H1 (cell line): ENCODE results near the gene MYO5B. TPM values are rescaled to one million over a fixed set of nuclear protein-coding genes. Genes with fewer than 3 reads are reported as not detected.

Experiments
- CTCF ChIA-PET: fragments of 300-600 bp; sonication (Branson Sonifier 250); formaldehyde crosslinking; loops from one replicate; lab custom pipeline; 2021; ENCODE audit not compliant: partially characterized antibody; lab: Charles Lee
- POLR2A ChIA-PET: fragments of 300-600 bp; sonication (Branson Sonifier 250); formaldehyde crosslinking; loops from one replicate; lab custom pipeline; 2021; ENCODE audit warnings: inconsistent platforms; ENCODE audit not compliant: partially characterized antibody; lab: Charles Lee
- DNase-seq, 2 experiments: peaks; one replicate each; pipeline versions ENCODE4 v3.0.0 to v3.0.0-alpha.2; 2010 to 2022; ENCODE audit warnings: low spot score in 2 of 2, low read depth in 1 of 2, mixed read lengths in 1 of 2
- FAIRE-seq: peaks from 2 replicates; lab custom pipeline; 2011; peaks lifted over from hg19 to GRCh38; lab: Jason Lieb, UNC
- H2AFZ ChIP-seq: 2 replicates; pipeline ENCODE4 v1.8.1; 2012; ENCODE audit warnings: low read length, inconsistent platforms
- H2AK5ac ChIP-seq: 2 replicates; pipeline ENCODE4 v1.6.1; 2013; ENCODE audit warnings: low read depth, low read length
- H2BK120ac ChIP-seq: replicated peaks from 2 replicates; pipeline ENCODE3; 2013; ENCODE audit warnings: low read depth, low read length, inconsistent platforms
- H2BK12ac ChIP-seq: 2 replicates; pipeline ENCODE4 v1.6.1; 2013; ENCODE audit warnings: low read depth, low read length
- H2BK15ac ChIP-seq: 2 replicates; pipeline ENCODE4 v1.6.1; 2013; ENCODE audit warnings: low read length
- H2BK20ac ChIP-seq: 2 replicates; pipeline ENCODE4 v1.6.1; 2013; ENCODE audit warnings: low read length
- H2BK5ac ChIP-seq: 2 replicates; pipeline ENCODE4 v1.6.1; 2013; ENCODE audit warnings: low read depth, low read length
- H3K14ac ChIP-seq: 2 replicates; pipeline ENCODE4 v1.6.1; 2013; ENCODE audit warnings: inconsistent platforms; ENCODE audit not compliant: insufficient read length
- H3K18ac ChIP-seq: 2 replicates; pipeline ENCODE4 v1.6.1; 2013; ENCODE audit warnings: low read length; ENCODE audit errors: extremely low read depth
- H3K23ac ChIP-seq: 2 replicates; pipeline ENCODE4 v1.6.1; 2013; ENCODE audit warnings: inconsistent platforms; ENCODE audit not compliant: insufficient read length
- H3K23me2 ChIP-seq: 2 replicates; pipeline ENCODE4 v1.6.1; 2013; ENCODE audit warnings: low read depth, low read length
- H3K27ac ChIP-seq: 2 replicates; pipeline ENCODE4 v1.6.1; 2011; ENCODE audit warnings: low read depth, low read length, inconsistent platforms
- H3K27me3 ChIP-seq, 4 experiments: replicated peaks in 1 of 4; 1 replicate in 1 of 4; 2 replicates in 3 of 4; pipeline versions ENCODE4 v1.6.1 to v1.8.1; 2011 to 2013; ENCODE audit warnings: low read length in 3 of 4, mild to moderate bottlenecking in 3 of 4, inconsistent platforms in 2 of 4, mixed read lengths in 2 of 4, moderate library complexity in 1 of 4; ENCODE audit not compliant: control insufficient read depth in 3 of 4, insufficient read depth in 3 of 4; ENCODE audit errors: extremely low read depth in 1 of 4
- H3K36me3 ChIP-seq, 4 experiments: 2 replicates each; pipeline versions ENCODE4 v1.6.1 to v1.8.1; 2011 to 2013; ENCODE audit warnings: mild to moderate bottlenecking in 4 of 4, low read length in 3 of 4, moderate library complexity in 2 of 4, control low read depth in 1 of 4, inconsistent platforms in 1 of 4; ENCODE audit not compliant: insufficient read depth in 4 of 4, control insufficient read depth in 2 of 4
- H3K4ac ChIP-seq: replicated peaks from 2 replicates; pipeline ENCODE3; 2013; ENCODE audit warnings: low read length, low read depth, mixed read lengths, inconsistent platforms; ENCODE audit not compliant: insufficient read length
- H3K4me1 ChIP-seq, 4 experiments: replicated peaks in 1 of 4; 1 replicate in 1 of 4; 2 replicates in 3 of 4; pipeline versions ENCODE4 v1.6.1 to v1.8.1; 2011 to 2013; ENCODE audit warnings: low read length in 3 of 4, inconsistent platforms in 2 of 4, mixed read lengths in 1 of 4; ENCODE audit not compliant: insufficient read depth in 4 of 4, control insufficient read depth in 3 of 4
- H3K4me2 ChIP-seq, 2 experiments: 2 replicates each; pipeline versions ENCODE4 v1.6.1 to v1.8.1; 2011 to 2013; ENCODE audit warnings: low read depth in 2 of 2, low read length in 2 of 2, control low read depth in 1 of 2, inconsistent platforms in 1 of 2, mild to moderate bottlenecking in 1 of 2; ENCODE audit not compliant: insufficient read depth in 1 of 2
- H3K4me3 ChIP-seq, 4 experiments: fragments of 200-600, 300-600 bp in 1 of 4; sonication (generic), shearing (Covaris generic), sonication (Bioruptor Twin) in 1 of 4; 2 replicates each; pipeline versions ENCODE4 v1.5.1 to v1.8.1; 2011 to 2016; ENCODE audit warnings: low read length in 4 of 4, low read depth in 3 of 4, control low read depth in 2 of 4, inconsistent platforms in 2 of 4, mild to moderate bottlenecking in 2 of 4, mixed read lengths in 1 of 4, moderate library complexity in 1 of 4; ENCODE audit not compliant: insufficient read depth in 2 of 4; ENCODE audit errors: extremely low read depth in 1 of 4
- H3K56ac ChIP-seq: replicated peaks from 2 replicates; pipeline ENCODE3; 2013; ENCODE audit warnings: low read depth, mild to moderate bottlenecking, mixed read lengths, low read length, inconsistent platforms; ENCODE audit not compliant: insufficient read length
- H3K79me1 ChIP-seq: 2 replicates; pipeline ENCODE4 v1.6.1; 2013; ENCODE audit warnings: low read depth, low read length, control low read depth
- H3K79me2 ChIP-seq, 2 experiments: 2 replicates each; pipeline versions ENCODE4 v1.6.1 to v1.8.1; 2012 to 2013; ENCODE audit warnings: low read length in 2 of 2, mild to moderate bottlenecking in 2 of 2, inconsistent platforms in 1 of 2; ENCODE audit not compliant: insufficient read depth in 2 of 2, control insufficient read depth in 1 of 2
- H3K9ac ChIP-seq, 4 experiments: replicated peaks in 1 of 4; 1 replicate in 1 of 4; 2 replicates in 3 of 4; pipeline versions ENCODE4 v1.6.1 to v1.8.1; 2011 to 2013; ENCODE audit warnings: low read depth in 3 of 4, low read length in 3 of 4, control low read depth in 2 of 4, mild to moderate bottlenecking in 2 of 4, moderate library complexity in 2 of 4, inconsistent platforms in 1 of 4; ENCODE audit errors: extremely low read depth in 1 of 4
- H3K9me3 ChIP-seq, 2 experiments: 2 replicates each; pipeline versions ENCODE4 v1.6.1 to v1.8.1; 2012 to 2013; ENCODE audit warnings: mild to moderate bottlenecking in 2 of 2, moderate library complexity in 2 of 2, control low read depth in 1 of 2, inconsistent platforms in 1 of 2, low read depth in 1 of 2, low read length in 1 of 2, mixed read lengths in 1 of 2; ENCODE audit not compliant: insufficient read depth in 2 of 2
- H4K20me1 ChIP-seq, 2 experiments: replicated peaks in 1 of 2; 2 replicates each; pipeline versions ENCODE3 to v1.8.1; 2011 to 2013; ENCODE audit warnings: inconsistent platforms in 2 of 2, low read length in 2 of 2, mild to moderate bottlenecking in 1 of 2; ENCODE audit not compliant: insufficient read depth in 2 of 2, control insufficient read depth in 1 of 2
- H4K5ac ChIP-seq: 2 replicates; pipeline ENCODE4 v1.6.1; 2013; ENCODE audit warnings: low read length, low read depth, mixed read lengths, inconsistent platforms; ENCODE audit not compliant: insufficient read length
- H4K8ac ChIP-seq: 2 replicates; pipeline ENCODE4 v1.8.0; 2013; ENCODE audit warnings: mild to moderate bottlenecking, moderate library complexity, low read length, inconsistent platforms; ENCODE audit not compliant: insufficient read depth; ENCODE audit errors: extremely low read depth
- H4K91ac ChIP-seq: replicated peaks from 2 replicates; pipeline ENCODE3; 2013; ENCODE audit warnings: low read length, mixed read lengths, inconsistent platforms; ENCODE audit not compliant: insufficient read length
- CTCF ChIP-seq, 3 experiments: IDR thresholded peaks; 1 replicate in 2 of 3; 2 replicates in 1 of 3; pipeline versions ENCODE4 v1.5.1 to v1.6.1; 2011; ENCODE audit warnings: low read length in 3 of 3, mild to moderate bottlenecking in 3 of 3, inconsistent platforms in 2 of 3, low read depth in 1 of 3, moderate library complexity in 1 of 3; ENCODE audit not compliant: insufficient read depth in 1 of 3; ENCODE audit errors: control extremely low read depth in 1 of 3
- E2F6 ChIP-seq: IDR thresholded peaks from 2 replicates; pipeline ENCODE4 v1.6.1; 2012; ENCODE audit warnings: inconsistent platforms
- KDM1A ChIP-seq: fragments of 200-600, 300-600 bp; sonication (generic); IDR thresholded peaks from 2 replicates; pipeline ENCODE4 v1.7.1; 2016; ENCODE audit warnings: mild to moderate bottlenecking, low read length, borderline replicate concordance
- KDM4A ChIP-seq: IDR thresholded peaks from one replicate; pipeline ENCODE4 v1.7.1; 2012; ENCODE audit warnings: low read depth, mild to moderate bottlenecking, moderate library complexity, low read length, inconsistent platforms; ENCODE audit not compliant: severe bottlenecking
- POLR2A ChIP-seq, 2 experiments: IDR thresholded peaks; 1 replicate in 1 of 2; 2 replicates in 1 of 2; pipeline ENCODE4 v1.6.1; 2011; ENCODE audit warnings: low read depth in 2 of 2, low read length in 2 of 2, mild to moderate bottlenecking in 2 of 2; ENCODE audit errors: control extremely low read depth in 1 of 2
- POU5F1 ChIP-seq: IDR thresholded peaks from 2 replicates; pipeline ENCODE4 v1.6.1; 2011; ENCODE audit warnings: low read depth, mild to moderate bottlenecking, low read length, moderate library complexity
- TEAD4 ChIP-seq: IDR thresholded peaks from 2 replicates; pipeline ENCODE4 v1.6.1; 2012; ENCODE audit warnings: low read depth, low read length, inconsistent platforms, mixed read lengths
- WGBS, 2 experiments: shearing (Covaris generic) in 1 of 2; methylation state at CpG; one replicate each; pipeline versions ENCODE4 v1.1.6 to v1.1.7; 2013 to 2015; ENCODE audit warnings: low lambda C conversion rate in 2 of 2, mixed read lengths in 2 of 2, inconsistent platforms in 1 of 2, low coverage in 1 of 2, missing lambda C conversion rate in 1 of 2; ENCODE audit not compliant: insufficient replicate concordance in 2 of 2, insufficient coverage in 1 of 2, insufficient read length in 1 of 2; ENCODE audit errors: extremely low coverage in 1 of 2, missing lambda C conversion rate in 1 of 2; 5-methylcytosine and 5-hydroxymethylcytosine counted together
- polyA plus RNA-seq, 7 experiments: library from polyadenylated mRNA; depleted of rRNA in 3 of 7; stranded (reverse) in 5 of 7; unstranded in 2 of 7; fragments of >200 nt in 5 of 7; fragments of 200-250 nt in 2 of 7; gene quantifications; 1 replicate in 5 of 7; 2 replicates in 1 of 7; 4 replicates in 1 of 7; pipeline versions ENCODE4 v1.2.1 to v1.2.3, GENCODE V29; 2011 to 2013; ENCODE audit warnings: missing spikeins in 2 of 7, mixed read lengths in 2 of 7
- total RNA-seq: library from RNA; stranded (reverse); fragmentation: NEBNext Ultra II Directional; extraction: Animal tissue kit (Norgen Biotek cat#: 25700); gene quantifications from 2 replicates; pipeline ENCODE4 v1.2.1, GENCODE V29; 2021

Gene MYO5B
- total and polyA plus RNA-seq, 2 of the 8 experiments (the other 6 are each of a cell fraction or from before 2014, with no cell fraction given), result 6.4 to 7.7 TPM

DNA sequence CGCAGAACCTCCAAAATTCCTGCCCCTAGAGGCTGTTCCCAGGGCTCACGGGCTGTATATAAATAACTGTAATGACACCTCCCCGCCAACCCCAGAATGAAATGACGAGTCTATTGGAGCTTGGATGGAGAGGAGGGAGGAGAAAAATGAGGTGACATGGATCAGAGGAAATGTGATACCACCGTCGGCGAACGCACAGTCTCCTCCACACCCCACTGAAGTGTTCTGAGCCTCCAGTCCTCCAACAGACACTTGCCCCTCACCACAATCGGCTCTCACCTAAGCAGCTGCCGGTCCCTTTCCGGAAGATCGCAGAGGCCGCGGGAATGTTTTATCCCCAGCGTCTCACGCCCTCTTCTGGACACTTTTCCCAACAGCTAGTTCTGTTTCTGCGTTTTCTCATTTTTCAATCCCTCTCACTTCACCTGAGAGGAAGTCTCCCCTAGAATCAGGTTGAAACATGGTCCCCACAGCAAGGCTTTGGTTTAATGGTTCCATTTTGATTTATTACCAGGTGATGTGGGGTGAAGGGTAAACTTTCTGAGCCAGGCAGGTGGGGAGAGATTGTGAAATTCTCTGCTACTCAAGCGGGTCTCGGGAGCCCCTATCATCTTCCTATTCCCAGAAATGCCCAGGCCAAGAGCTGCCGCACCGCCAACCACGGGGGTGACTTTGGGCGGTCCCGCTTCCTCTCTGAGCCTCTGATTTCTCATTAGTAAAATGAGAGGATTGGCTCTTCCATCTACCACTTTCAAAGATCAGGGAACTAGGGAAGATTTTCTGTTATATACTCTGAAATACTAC, 9.1 kb upstream of the MYO5B start:
- Histone ChIP-seq H3K4ac (no peak overlapping the region), H2AFZ (peak overlapping the region; percentile 92), H3K9ac (no peak overlapping the region)
- TF ChIP-seq E2F6, result no peak
- peak; percentile 57; the same call in 1 of the 2 replicates for TF ChIP-seq KDM1A
- TF ChIP-seq CTCF (IDR thresholded peaks at IDR 0.05; ENCODE audit: control extremely low read depth in 1 of 3, insufficient read depth in 1 of 3, low read depth in 1 of 3, low read length in 3 of 3), result peak; percentile 50 to 80 (median 72)
- no peak for TF ChIP-seq POLR2A (IDR thresholded peaks at IDR 0.05; ENCODE audit: control extremely low read depth in 1 of 2, low read depth in 2 of 2, low read length in 2 of 2)
- no peak for TF ChIP-seq POU5F1
- TF ChIP-seq TEAD4, result 0 out of 2 replicates have a peak, but pooled peaks have one; percentile 1
- TF ChIP-seq KDM4A, result peak; percentile 38

More for the DNA sequence above, 9.1 kb upstream of the MYO5B start:
- Histone ChIP-seq H2AK5ac (no peak overlapping the region), H3K4me1 (no peaks in the 10 kb centered on the region), H2BK20ac (no peak overlapping the region), H4K5ac (no peak overlapping the region), H3K56ac (no peak overlapping the region), H3K18ac (no peak overlapping the region), H4K91ac (no peak overlapping the region), H3K79me1 (no peaks in the 10 kb centered on the region), H4K8ac (no peak overlapping the region), H3K23me2 (0 out of 2 replicates have a peak, but pooled peaks cover 2% of the 10 kb centered on the region), H2BK5ac (no peak overlapping the region), H3K27me3 (peaks cover 0 to 5% (median 0%) of the 10 kb centered on the region in 4 experiments; a peak in 2 of 7 replicates), H3K79me2 (no peaks in the 10 kb centered on the region), H3K4me2 (peak overlapping the region; percentile 57 to 68), H2BK12ac (no peak overlapping the region), H4K20me1 (no peaks in the 10 kb centered on the region), H3K4me3 (peak overlapping the region in 3 of 4 experiments; percentile 20 to 44 (median 34); a peak in 5 of 8 replicates), H3K14ac (no peak overlapping the region), H2BK120ac (no peak overlapping the region), H3K23ac (no peak overlapping the region), H3K27ac (no peak overlapping the region), H3K36me3 (no peaks in the 10 kb centered on the region), H2BK15ac (no peak overlapping the region), H3K9me3 (no peaks in the 10 kb centered on the region)
- peak in 1 of 2 experiments; percentile 81 for DNase-seq
- 32% methylated on average over 24 of the region's 24 CpGs; no CpG with 5 or more reads in 1 of the 2 experiments for WGBS, 2 experiments
- ChIA-PET CTCF (interaction anchor here (0.7 to 6.1 kb wide), 65 partner anchors 10 to 350 kb away, joined by 3 to 30 read pairs (median 5); partner anchors contain the start of gene MYO5B), POLR2A (interaction anchor here (0.8 to 2.0 kb wide), 4 partner anchors 9 to 134 kb away, joined by 3 to 6 read pairs (median 4); partner anchors contain the start of gene MYO5B)
- FAIRE-seq, result peak; percentile 88
